IPS-NIHi11 (cell line): Measurements from ENCODE around the gene BRINP1.

Experiments used
- DNase-seq: peaks from one replicate; pipeline ENCODE4 v3.0.0; 2012; ENCODE audit warnings: mixed read lengths, low spot score

The BRINP1 gene

GRCh38 chr9:119343059-119343990 lies 25.9 kb downstream of the BRINP1 start:
- no peak for DNase-seq

- no peak for DNase-seq
These were observed 30.2 kb downstream of the BRINP1 start for GRCh38 chr9:119339056-119339455.

DNA sequence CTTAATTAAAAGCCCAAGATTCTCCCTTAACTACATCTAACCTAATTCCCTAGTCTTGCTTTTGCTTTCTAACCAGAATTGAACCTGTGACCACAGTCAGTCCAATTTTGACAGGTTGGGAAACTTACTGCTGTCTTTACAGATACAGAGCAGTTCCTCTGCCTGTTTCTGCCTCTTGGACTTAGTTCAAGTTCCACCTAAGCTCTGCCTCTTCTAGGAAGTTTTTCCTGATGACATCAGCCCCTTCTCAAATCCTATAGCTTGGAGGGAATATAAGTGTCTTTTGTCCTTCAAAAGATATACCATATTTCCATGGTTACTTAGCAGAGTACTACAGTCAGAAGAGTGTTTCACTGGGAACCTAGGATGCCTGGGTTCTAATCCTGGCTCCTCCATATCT lies 31.7 kb downstream of the BRINP1 start:
- no peak for DNase-seq

DNA sequence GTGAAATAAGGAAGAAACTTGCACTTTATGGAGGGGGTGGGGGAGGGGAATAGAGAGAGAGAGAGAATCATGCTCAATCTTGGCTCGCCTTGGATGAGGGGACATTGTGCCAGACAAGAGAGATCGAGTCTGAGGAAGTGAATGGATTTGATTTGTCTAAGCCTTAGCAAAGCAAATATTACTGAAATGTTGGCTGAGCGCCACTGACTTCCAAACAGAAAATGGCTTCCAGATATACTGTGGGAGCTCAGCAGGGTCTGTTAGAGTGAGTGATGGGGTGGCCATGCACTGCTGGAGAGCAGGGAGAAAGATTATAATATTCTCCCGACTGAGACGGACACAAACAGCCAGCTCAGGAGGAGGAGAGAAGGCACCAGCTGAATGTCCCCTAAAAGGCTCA lies 34.5 kb downstream of the BRINP1 start:
- no peak for DNase-seq

DNA sequence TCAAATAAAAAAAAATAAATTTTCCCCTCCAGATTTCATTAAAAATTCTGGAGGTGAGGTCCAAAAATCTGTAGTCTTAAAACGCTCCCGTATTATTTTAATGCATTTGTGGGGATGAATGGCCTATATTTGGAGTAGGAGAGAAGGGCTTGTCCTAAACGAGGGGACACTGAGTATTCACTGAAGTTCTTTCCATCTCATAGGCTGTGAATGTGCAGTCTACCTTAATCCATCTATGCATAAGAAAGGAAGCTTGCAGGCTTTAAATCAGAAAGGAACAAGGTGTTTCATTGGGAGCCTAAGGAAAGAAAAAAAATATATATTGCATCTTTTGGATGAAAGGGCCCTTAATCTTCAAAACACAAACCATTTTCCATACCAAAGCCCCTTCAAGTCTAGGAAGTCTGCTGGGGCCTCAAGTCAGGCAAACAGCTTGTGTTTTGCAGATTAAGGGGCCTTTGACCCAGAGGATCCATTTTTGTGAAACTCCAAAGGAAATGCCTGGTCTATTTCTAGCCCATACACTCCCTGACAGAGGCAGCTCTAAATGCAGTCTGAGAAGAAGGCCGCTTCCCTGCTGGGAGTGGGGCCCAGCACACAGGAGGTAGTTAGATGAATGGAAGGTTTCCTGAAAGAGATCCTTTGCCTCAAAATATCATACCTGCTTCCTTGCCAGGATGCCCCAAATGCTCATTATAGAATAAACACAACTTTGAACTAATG lies 35.6 kb downstream of the BRINP1 start:
- no peak for DNase-seq

- DNase-seq: no peak
These were observed 36.7 kb downstream of the BRINP1 start for GRCh38 chr9:119332522-119332921.

GRCh38 chr9:119322184-119322583 lies 47.1 kb downstream of the BRINP1 start:
- DNase-seq: no peak

- peak; percentile 18 for DNase-seq
These were observed 50.9 kb downstream of the BRINP1 start for GRCh38 chr9:119318371-119318770.

- no peak for DNase-seq
These were observed 55.4 kb downstream of the BRINP1 start for GRCh38 chr9:119313846-119314245.

GRCh38 chr9:119310741-119311140 lies 58.5 kb downstream of the BRINP1 start:
- no peak for DNase-seq

DNA sequence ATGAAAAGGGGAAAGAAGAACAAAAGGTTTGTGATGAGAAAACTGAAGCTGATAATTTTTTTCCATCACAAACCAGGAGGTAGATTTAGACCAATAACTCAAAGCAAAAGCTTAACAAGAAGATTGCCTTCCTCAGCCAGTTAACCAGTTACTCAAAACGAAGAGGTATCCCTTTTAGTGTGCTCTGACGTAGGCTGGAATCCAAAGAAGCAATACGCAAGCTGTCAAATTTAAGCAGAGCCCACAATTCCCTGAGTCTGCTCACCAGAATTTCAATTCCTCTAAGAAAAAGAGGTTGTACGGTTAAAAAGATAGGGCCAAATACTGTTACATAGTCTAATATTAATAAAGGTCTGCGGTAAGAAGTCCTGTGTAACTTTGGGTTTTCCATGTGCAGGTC lies 61.8 kb downstream of the BRINP1 start:
- DNase-seq: no peak

GRCh38 chr9:119304555-119304954 lies 64.7 kb downstream of the BRINP1 start:
- no peak for DNase-seq

DNA sequence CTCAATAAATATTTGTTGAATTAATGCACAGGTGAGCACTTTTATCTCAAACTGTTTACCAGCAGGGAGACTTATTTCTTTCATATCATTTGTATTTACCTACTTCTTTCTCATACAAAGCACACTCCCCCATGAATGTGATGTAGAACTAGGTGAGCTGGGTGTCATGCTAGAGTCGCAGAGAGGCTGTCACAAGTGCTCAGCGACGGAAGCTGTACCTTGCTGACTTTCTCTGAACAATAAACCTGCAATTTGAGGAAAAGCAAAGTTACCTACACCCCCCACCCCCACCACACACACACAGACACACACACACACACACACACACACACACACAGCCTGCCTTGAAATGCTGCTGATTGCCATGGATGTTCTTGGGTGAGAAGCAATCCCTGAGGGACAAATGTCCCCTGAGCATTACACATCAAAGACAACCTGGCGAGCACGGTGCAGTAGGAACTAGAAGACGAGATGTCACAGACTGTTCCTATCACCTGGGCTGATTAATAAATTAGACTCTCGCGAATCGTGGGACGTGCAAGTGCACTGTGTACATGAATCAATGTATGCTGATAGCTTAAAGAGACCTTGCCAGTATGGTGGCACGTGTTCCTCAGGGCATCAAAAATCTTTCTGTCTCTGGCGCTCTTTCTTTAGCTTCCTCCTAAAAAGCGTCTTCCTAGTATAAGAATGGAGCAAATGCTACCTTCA lies 66.1 kb downstream of the BRINP1 start:
- no peak for DNase-seq

GRCh38 chr9:119298076-119298853 lies 71.0 kb downstream of the BRINP1 start:
- peak; percentile 57 for DNase-seq

DNA sequence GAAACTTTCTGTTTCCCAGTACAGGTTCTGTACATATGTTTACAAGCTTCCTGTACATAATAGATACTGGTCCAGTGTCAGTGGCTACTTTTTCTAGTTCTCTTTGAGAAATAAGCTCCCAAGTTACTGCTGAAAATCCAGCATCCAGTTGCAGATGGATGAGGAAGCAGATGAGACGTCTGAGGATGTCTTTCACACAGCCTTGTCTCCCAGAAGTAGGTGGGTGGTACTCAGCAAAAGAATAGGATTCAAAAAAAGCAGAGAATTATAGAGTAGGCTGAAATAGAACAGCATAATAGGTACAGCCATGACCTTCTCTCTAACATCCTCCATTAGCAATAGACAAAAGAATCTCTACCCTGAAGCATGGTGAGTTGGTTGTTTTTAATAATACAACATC lies 77.7 kb downstream of the BRINP1 start:
- no peak for DNase-seq

- DNase-seq: peak; percentile 61
These were observed 79.3 kb downstream of the BRINP1 start for GRCh38 chr9:119289740-119290433.

- DNase-seq: no peak
These were observed 84.5 kb downstream of the BRINP1 start for GRCh38 chr9:119284587-119285337.

- DNase-seq: peak; percentile 38
These were observed 85.1 kb downstream of the BRINP1 start for GRCh38 chr9:119284118-119284517.

DNA sequence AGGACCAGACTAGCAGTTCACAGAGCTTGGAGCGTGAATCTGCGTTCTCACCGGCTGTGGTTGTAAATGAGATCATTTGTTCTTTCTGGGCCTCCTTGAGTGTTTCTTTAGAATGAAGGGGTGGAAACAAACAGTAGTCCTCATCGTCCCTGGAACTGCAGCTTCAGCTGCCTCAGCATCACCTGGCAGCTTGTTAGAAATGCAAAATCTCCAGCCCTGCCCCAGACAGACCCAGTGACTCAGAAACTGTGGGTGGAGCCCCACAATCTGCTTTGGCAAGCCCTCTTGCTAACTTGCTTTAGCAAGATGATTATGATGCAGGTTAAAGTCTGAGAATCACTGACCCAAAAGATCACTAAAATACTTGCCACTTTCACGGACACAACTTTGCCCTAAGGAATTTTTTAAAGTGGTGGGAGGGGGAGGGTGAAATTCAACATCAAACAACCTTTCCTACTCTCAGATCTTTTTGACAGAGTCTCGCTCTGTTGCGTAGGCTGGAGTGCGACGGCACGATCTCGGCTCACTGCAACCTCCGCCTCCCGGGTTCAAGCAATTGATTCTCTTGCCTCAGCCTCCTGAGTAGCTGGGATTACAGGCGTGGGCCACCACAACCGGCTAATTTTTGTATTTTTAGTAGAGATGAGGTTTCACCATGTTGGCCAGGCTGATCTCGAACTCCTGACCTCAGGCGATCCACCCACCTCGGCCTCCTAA lies 86.0 kb downstream of the BRINP1 start:
- DNase-seq: peak; percentile 37
